GM18909 (cell line): ENCODE results near the gene SRSF9.
"Not testable (repeated sequence)": the region's sequence is repeated elsewhere in the genome, so short reads cannot be mapped to it uniquely, and the experiment has no call there.

ENCODE experiments used
- ATAC-seq: cut with Tn5 transposase; IDR thresholded peaks from one replicate; pipeline ENCODE4 v1.9.1; 2021; ENCODE audit warnings: mild to moderate bottlenecking; ENCODE audit not compliant: unreplicated experiment, poor library complexity

Gene SRSF9, protein sequence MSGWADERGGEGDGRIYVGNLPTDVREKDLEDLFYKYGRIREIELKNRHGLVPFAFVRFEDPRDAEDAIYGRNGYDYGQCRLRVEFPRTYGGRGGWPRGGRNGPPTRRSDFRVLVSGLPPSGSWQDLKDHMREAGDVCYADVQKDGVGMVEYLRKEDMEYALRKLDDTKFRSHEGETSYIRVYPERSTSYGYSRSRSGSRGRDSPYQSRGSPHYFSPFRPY

DNA sequence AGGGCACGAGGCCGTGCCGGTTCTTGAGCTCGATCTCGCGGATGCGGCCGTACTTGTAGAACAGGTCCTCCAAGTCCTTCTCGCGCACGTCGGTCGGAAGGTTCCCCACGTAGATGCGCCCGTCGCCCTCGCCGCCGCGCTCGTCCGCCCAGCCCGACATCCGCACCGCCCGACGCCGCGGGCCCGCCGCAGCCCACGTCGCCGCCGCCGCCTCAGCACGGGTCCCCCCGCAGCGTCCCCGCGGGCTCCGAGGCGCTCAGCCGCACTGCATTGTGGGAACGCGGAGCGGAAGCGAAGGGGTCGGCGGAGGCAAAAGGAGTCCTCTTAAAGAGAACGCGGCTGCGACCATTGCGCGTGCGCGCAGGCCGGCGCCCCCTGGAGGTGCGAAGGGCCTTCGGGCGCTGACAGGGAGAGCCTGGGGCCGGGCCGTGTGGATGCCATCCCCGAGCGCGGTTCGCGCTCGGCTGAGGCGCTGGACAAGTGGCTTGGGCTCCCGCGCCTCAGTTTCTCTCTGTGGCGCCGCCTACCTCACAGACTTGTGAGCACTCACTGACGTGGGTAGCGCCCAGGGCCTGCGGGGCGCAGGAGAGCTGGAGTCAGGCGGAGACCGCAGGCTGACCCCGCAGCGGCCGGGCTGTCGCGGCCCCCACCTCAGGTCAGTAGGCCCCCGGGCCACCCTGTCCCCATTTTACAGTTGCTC lies at the start of gene SRSF9:
TSS of gene SRSF9 (minus strand) at position 299 of the 700 bp plus-strand sequence. CDS start at position 160, 139 bp downstream.
- ATAC-seq, result peak; percentile 79

DNA sequence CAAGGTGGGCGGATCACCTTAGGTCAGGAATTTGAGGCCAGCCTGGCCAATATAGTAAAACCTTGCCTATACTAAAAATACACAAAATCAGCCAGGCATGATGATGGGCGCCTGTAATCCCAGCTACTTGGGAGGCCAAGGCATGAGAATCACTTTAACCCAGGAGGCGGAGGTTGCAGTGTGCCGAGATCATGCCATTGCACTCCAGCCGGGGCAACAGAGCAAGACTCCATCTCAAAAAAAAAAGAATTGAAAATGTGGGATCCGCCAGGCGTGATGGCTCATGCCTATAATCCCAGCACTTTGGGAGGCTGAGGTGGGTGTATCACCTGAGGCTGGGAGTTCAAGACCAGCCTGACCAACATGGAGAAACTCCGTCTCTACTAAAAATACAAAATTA lies 49.8 kb upstream of the SRSF9 start:
- ATAC-seq, result not testable (repeated sequence)

DNA sequence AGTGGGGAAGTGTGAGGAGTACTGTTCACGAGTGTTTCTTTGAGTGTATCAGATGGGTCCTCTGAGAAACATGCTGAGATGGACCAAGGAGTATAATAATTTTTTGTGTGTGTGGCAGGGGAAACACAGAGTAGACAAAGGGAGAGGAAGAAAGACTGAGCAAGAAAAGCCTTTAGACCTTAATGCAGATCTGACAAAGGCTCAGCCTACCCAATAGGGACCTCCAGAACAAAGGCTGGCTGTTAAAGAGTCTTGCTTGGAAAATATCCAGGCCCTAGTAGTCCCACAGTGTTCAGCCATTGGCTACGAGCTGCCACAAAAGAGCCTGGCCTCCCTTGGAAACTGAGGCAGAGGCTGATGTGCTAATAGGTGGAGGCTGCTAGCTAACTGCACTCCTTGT lies 45.9 kb upstream of the SRSF9 start:
- ATAC-seq, result no peak

DNA sequence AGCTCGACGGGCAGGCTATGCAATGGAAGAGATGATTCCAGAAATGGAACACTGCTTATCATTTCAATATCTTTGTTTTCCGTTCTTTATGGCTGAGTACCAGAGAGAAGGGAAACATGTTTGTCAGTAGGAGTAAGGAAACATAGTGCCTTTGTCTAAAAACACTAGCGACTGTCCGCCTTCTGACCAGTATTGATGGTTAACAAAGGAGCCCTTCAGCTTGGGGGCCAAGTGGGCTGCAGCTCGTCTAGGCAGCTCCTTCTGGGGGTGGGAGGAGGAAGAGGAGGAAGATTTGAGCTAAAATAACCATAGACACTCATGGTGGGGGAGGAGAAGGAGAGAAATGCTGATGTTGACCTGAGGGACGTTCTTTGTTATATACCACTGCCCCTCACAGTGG lies 44.5 kb upstream of the SRSF9 start:
- ATAC-seq, result no peak

DNA sequence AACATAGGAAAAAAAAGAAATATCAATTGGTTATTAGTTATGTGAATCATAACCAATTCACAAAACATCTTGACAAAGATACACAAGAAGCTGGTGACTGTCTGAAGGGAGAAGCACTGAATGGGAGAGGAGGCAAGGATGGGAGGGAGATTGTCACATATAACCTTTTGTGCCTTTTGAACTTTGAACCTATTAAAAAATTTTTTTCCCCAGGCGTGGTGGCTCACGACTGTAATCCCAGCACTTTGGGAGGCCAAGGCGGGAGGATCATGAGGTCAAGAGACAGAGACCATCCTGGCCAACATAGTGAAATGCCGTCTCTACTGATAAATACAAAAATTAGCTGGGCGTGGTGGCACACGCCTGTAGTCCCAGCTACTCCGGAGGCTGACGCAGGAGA lies 39.0 kb upstream of the SRSF9 start:
- no peak for ATAC-seq

DNA sequence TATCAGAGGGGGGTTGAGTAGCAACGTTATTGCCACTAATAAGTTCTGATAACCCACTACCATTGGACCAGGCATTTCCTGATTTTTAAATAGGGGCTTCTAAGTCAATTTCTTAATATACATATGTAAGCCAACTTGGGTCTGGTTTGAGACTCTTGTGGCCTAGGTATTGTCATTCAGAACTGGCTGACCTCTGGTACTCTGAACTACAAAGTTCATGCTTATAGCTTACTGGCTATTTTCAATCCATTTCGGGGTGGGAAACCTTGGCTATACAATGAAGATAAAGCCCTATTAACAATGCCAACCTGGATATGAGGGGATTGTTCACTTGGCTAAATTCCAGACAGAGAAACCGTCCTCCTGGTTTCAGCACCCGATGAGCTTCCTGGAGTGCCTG lies 35.0 kb upstream of the SRSF9 start:
- ATAC-seq, result no peak

DNA sequence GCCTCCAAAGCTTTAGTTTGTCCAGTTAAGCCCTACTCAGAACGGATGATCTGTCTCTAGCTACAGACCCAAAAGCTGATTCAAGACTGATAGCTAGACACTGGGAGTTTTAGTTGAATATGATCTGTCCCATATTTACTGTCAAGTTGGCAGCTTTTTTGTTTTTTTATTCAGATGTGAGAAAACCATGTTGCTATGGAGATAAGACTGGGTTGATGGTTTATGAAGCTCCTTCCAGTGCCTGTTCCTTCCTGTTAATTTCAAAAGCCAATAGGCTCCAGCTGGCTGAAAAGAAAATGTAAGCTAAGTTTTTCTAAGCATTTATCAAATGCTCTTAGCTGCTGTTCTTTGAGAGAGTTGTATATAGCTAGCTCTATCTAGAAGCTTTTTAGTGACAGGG lies 31.0 kb upstream of the SRSF9 start:
- ATAC-seq, result no peak

DNA sequence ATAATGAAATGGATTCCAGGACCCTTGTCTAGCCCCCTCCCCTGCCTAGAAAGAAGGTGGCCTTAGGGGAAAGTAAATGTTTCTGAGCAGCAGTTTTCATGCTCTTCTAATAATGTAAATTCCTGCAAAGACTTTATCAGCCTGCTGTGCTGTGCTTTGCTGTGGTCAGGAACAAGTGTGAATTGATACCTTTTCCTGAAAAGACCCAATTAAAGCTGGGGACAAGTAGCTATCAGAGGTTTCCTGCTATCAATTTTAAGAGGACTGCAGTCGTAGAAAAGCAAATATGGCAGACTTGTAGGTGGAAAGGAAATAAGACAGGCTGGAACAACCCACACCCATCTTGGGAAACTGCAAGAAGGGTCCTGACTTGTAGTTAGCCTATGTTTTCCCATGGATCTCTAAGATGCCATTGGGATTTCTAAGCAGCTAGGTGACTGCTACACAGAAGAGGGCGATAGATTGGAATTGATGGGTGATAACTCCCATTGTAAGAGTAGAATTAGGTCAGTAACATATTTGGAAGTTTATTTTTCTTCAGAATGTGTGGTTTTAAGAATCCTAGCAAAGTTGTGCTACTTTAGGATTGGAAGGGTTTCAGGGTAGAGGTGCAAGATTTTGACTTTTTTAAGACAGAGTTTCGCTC lies 29.4 kb upstream of the SRSF9 start:
- no peak for ATAC-seq

DNA sequence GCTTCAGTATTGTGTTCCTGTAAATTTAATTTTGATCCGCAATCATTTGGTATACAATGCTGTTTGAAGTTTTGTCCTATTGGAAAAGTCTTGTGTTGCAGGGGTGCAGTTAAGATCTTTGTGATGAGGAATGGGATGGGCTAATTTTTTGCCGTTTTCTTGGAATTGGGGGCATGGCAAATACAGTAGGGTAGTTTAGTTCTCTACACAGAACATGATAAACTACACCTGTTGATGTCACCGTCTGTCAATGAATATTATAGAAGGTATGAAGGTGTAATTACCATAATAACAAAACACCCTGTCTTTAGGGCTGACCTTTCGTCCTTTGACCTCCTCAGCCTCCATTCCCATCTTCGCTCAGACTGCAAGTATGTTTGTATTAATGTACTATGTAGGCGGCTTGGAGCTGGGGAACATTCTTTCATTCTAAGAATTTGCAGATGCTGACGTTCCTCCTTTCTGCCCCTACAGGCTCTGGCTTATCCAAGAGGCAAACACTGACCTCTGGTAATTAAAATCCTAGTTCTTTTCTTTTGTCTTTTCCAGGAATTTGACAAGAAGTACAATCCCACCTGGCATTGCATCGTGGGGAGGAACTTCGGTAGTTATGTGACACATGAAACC lies 28.1 kb upstream of the SRSF9 start:
- ATAC-seq, result no peak

DNA sequence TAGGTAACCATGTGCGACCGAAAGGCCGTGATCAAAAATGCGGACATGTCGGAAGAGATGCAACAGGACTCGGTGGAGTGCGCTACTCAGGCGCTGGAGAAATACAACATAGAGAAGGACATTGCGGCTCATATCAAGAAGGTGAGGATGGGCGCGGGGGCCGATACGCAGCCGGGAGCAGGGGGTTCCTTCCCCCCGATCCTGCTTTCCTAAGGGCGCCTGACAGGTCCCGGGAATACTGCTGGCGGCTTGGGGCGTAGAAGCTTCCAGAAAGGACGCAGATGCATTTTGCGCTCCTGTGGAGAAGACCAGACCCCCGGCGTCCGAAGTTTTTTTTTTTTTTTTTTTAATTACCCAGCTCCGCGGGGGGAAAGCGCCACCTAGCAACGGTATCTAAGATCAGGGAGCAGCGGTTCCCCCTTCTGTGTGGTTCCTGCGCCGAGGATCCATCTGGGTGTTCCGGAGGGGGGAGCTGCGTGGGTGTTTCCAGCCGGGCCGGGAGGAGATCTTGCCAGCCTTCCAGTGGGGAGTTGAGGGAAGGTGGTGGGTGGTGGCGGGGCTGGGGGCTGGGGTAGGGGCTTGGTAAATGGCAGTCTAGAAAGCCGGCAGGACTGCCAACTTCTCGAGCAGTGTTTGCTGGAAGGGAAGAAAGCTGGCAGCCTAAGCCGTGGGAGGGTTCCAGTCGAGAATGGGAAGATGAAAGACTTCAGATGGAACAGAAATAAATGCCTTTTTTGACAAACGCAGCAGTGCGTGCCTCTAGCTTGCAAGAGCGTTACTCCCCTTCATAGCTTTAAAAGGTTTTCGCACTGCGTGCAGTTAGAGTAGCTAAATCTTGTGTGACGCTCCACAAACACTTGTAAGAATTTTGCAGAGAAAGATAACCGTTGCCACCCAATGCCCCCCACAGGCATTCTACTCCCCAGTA lies 27.1 kb upstream of the SRSF9 start:
- peak; percentile 17 for ATAC-seq

DNA sequence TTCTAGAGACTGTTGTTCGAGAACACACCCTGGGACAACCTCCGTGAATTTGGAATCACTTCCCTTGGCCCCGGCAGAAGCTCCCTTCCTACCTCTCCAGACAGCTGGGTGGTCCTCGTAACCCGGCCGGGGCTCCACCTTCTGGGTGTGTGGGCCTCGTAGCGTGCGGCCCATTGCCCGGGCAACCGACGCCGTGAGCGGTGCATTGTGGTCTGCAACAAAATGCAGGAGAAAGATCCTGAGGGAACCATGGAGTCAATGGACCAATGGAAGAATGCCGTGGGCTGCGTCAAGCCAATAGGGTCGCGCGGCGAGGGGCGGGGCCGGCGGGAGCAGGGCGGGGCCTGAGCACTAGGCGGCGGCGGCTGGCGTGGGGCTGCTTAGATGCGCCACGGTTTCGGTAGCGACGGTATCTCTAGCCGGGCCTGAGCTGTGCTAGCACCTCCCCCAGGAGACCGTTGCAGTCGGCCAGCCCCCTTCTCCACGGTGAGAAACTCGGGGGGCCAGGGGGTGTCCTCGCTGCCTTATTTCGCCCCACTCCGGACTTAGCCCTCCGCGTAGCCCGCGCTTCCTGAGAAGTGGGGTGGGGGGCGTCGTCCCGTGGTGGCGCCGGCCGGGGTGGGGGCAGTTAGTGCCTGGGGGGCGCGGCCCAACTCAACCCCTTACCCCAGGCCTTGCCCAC lies 26.3 kb upstream of the SRSF9 start, which contains the start of gene DYNLL1:
TSS of gene DYNLL1 (plus strand) at position 383 of the 682 bp plus-strand sequence. CDS start 309 bp downstream, outside the sequence.
- peak; percentile 93 for ATAC-seq

DNA sequence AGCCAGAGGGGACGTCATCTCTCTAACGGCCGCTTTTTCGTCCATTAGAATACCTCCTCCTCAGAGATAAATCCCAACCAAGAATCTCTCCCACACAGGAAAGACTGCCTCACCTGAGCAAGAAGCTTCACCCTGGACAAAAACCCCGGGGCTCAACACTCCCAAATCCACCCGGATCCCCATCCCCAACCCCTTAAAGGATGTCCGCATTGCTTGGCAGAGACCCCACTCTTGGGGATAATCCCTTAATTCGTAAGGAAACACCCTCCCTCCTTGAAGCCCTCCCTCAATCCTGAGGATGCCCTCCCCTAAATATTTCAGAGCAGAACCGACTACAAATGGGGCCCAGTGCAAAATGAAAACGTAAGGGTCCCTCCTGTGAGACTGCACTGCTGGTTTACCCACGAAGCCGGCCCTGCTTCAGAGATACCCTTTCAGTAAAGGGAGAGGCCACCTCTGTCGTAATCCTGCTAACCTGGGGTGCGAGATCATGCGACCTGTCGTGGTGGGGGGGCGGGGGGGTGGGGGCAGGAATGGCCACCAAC lies 25.7 kb upstream of the SRSF9 start:
- peak; percentile 11 for ATAC-seq

DNA sequence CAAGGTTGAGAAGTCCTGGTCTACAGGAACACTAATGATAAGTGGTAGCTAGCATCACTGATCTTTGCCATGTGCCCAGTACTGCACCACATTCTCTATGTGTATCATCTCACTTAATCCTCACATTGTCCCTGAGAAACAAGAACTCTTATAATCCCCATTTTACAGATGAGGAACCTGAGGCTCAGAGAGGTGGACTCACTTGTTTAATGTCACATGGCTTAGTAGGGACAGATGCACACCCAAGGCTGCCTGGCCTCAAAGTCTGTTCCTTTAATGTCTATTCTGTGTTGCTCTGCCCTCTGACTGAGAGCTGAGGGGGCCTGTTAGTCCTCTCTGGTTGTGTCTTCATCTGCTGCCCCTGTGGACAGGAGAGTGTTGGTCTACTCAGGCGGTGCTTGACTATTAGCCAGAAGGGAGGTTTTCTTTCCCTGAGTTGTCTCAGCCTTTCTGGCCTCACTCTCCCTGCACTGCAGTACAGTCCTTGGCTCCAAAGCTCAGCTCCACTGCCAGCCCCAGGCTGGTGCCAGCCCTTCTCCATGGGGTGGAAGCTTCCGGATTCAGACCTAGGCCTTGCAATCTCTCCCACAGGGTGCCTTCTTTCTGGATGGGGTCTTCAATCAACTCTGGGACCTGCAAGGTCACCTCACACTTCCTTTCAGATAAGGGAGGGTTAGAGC lies 21.4 kb upstream of the SRSF9 start:
- ATAC-seq, result no peak

DNA sequence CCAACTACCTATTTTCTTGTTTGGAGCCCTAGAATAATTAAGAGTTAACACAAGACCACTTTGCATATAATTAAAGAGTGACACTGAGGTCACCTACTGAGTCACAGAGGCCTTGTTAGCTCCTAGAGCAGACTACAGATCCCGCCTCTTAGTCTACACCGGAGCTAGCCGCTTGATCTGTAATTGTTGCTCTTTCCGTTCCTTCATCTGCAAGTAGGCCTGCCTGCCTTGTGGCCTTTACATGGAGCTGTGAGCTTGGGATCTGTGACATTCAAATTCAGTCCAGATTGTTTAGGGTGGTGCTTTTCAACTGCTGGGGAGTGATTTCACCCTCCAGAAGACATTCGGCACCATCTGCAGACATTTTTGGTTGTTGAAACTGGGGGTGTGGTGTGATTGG lies 20.8 kb upstream of the SRSF9 start:
- ATAC-seq, result no peak

DNA sequence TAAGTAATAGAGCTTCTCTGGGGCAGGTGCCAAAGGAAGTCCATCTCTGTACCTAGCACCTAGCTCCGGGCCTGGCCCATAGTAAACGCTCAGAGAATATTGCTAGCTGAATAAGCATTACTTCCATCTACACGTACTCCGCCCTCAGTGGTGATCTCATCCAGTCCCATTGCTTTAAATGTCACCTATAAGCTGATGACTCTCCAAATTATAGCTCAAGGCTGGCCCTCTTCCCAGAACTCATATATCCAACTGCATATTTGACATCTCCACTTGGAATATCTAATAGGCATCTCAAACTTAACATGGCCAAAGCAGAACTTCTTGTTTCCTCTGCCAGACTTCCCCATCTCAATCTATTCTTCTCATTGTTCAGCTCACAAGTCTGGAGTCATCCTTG lies 19.5 kb upstream of the SRSF9 start:
- no peak for ATAC-seq

DNA sequence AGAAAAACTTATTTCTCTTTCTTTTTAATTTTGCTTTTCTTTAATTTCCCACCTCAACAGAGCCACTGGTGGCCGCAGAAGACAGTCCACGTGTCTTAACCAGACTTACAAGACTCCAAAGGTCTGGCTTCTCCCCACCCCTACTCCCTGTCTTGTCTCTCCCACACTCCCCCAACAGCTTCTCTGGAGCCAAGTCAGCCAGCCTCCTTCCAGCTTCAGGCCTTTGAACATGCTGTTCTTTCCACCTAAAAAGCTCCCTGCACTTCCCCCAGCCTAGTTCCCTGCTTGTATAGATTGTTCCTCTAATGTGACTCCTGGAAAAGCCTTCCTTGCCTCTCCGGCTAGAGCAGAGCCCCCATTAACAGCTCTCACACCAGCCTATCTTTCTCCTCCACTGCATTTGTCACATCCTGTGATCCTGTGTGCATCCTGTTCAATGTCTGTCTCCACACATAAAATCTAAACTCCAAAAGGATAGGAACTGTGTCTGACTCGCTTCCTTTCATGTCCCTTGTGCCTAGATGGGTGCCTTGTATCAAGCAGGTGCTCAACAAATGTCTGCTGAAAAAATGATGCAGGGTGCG lies 18.6 kb upstream of the SRSF9 start:
- no peak for ATAC-seq

DNA sequence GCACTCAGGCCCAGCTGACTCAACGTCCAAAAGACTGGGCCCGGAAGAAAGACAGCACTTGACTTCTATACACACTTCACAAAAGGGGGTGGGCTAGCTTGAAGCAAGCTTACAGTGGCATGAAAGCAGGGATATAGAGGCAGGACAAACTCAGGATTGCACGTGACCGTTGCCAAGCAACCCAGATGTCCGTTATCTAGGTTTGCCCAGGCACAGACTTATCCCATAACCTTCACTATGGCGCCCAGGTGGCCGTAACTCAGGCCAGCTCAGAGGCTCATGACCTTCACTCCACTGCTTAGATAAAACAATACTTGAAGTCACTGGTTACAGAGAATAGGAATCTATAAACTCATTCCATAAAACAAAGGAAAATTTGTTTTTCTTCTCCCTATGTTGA lies 18.0 kb upstream of the SRSF9 start:
- ATAC-seq, result not testable (repeated sequence)
